ENCODE measurements around the gene PDZK1IP1.

Gene PDZK1IP1

DNA sequence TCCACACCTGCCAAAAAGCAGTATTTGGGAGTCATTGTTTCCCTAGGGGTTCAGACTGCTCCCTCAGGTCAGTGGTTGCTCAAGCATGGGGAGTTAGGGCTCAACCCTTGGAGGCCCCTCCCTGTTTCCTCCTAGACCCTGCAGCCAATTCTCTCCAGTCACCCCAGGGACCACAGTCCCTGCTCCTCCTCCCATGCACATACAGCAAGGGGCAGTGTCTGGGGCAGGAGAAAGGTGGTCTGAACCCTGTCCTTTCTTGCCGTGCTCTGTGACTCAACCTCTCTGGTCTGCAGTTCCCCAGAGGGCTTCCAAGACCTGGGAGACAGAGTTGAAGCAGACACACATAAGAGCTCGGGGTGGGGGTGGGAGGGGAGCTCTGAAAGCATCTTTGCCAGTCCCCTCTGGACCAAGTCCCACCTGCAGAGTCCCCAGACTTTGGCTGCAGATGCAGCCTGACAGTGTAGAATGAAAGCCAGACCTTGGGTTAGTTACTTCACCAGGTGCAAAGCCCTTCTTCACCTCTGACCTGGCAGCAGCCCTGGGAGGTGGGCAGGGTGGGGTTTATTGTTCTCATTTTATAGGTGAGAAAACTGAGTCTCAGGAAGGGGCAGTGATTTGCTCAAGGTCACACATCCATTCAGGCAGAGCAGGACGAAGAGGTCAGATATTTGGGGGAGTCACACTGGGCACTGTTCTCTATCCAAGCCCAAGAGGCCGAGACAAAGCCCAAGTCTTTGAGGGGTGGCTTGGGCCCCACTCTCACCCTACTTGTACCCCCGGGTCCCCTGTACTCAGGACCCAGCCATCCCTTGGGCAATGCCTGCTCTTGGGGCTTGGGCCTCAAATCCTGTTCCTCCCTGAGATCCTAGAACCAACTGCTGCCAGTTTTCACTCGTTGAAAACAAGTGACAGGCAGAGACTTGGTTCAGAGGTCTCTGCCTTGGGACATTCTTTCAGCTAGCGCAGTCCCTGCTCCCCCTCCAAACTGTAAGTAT, 748 bp downstream of the PDZK1IP1 start:
- no peak overlapping the region for H3K27ac ChIP-seq (ENCODE audit: low read depth, low read length)
- H3K9ac ChIP-seq (ENCODE audit: low read length in 5 of 5), result peak overlapping the region in 4 of 5 donors; percentile 2 to 65 (median 40)
- no peaks in the 10 kb centered on the region for H3K36me3 ChIP-seq (ENCODE audit: control insufficient read depth in 5 of 5, insufficient read depth in 5 of 5, low read length in 5 of 5)
- peak overlapping the region in 1 of 5 donors; percentile 28 for H3K4me3 ChIP-seq (ENCODE audit: low read depth in 1 of 5, low read length in 5 of 5)
- peaks cover 4 to 39% (median 25%) of the 10 kb centered on the region in 5 donors for H3K4me1 ChIP-seq (ENCODE audit: control insufficient read depth in 5 of 5, insufficient read depth in 5 of 5, low read length in 5 of 5)
- peaks cover 0 to 1% (median 0%) of the 10 kb centered on the region in 5 donors for H3K27me3 ChIP-seq (ENCODE audit: control insufficient read depth in 5 of 5, insufficient read depth in 4 of 5, low read length in 5 of 5)
- H3K9me3 ChIP-seq (ENCODE audit: control insufficient read depth in 5 of 5, low read length in 5 of 5), result no peaks in the 10 kb centered on the region

DNA sequence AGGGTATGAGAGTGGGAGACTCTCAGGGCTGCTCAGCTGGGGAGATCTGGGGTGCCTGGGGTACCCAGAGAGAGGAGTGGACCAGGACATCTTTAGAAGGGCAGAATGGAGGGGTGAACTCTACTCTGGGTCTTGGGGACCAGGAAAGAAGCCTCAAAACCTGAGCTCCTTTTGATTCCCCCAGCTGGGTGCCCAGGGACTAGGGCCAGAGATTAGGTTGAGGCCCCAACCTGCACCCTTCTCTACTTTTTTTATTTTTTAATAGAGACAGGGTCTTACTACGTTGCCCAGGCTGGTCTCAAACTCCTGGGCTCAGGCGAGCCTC, 1.9 kb downstream of the PDZK1IP1 start:
- Histone ChIP-seq H3K27ac (ENCODE audit: low read depth, low read length) (no peak overlapping the region), H3K4me1 (ENCODE audit: control insufficient read depth in 5 of 5, insufficient read depth in 5 of 5, low read length in 5 of 5) (peaks cover 4 to 36% (median 25%) of the 10 kb centered on the region in 5 donors), H3K27me3 (ENCODE audit: control insufficient read depth in 5 of 5, insufficient read depth in 4 of 5, low read length in 5 of 5) (peaks cover 0 to 9% (median 5%) of the 10 kb centered on the region in 5 donors), H3K36me3 (ENCODE audit: control insufficient read depth in 5 of 5, insufficient read depth in 5 of 5, low read length in 5 of 5) (no peaks in the 10 kb centered on the region), H3K9me3 (ENCODE audit: control insufficient read depth in 5 of 5, low read length in 5 of 5) (no peaks in the 10 kb centered on the region), H3K4me3 (ENCODE audit: low read depth in 1 of 5, low read length in 5 of 5) (no peak overlapping the region), H3K9ac (ENCODE audit: low read length in 5 of 5) (no peak overlapping the region)

DNA sequence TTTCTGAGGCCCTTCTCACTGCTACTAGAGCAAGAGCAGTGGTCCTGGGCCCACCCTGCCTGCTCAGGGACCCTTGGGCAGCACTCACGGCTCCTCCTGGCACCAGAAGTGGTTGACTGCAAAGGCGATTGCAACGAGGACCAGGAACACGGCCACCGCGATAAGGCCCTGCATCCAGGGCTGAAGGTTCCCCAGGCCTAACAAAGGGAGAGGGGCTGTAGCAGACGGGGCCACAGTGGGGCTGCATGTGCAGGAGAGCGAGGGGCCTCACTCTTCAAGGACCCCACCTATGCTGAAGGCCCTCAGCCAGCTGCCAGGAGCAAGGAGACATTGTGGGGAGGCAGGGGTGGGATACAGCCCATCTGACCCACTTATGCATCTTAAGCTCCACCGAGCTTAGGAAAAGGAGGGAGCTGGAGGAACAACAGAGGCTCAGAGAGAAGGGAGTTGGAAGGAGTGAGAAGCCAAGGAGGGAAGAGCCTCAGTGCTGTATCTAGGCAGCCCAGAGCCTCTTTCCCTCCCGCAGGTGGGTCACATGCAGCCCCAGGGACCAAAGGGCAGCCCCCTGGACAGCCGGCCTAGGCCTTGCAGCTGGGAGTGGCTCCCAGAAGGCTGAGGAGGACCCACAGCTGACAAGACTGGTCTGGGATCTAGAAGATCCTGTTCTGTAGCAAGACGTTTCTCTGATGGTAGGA, 2.5 kb downstream of the PDZK1IP1 start:
- Histone ChIP-seq H3K9me3 (ENCODE audit: control insufficient read depth in 5 of 5, low read length in 5 of 5) (no peaks in the 10 kb centered on the region), H3K27me3 (ENCODE audit: control insufficient read depth in 5 of 5, insufficient read depth in 4 of 5, low read length in 5 of 5) (peaks cover 0 to 10% (median 7%) of the 10 kb centered on the region in 5 donors), H3K27ac (ENCODE audit: low read depth, low read length) (no peak overlapping the region), H3K9ac (ENCODE audit: low read length in 5 of 5) (no peak overlapping the region), H3K4me3 (ENCODE audit: low read depth in 1 of 5, low read length in 5 of 5) (no peak overlapping the region), H3K4me1 (ENCODE audit: control insufficient read depth in 5 of 5, insufficient read depth in 5 of 5, low read length in 5 of 5) (peaks cover 4 to 32% (median 25%) of the 10 kb centered on the region in 5 donors), H3K36me3 (ENCODE audit: control insufficient read depth in 5 of 5, insufficient read depth in 5 of 5, low read length in 5 of 5) (no peaks in the 10 kb centered on the region)

DNA sequence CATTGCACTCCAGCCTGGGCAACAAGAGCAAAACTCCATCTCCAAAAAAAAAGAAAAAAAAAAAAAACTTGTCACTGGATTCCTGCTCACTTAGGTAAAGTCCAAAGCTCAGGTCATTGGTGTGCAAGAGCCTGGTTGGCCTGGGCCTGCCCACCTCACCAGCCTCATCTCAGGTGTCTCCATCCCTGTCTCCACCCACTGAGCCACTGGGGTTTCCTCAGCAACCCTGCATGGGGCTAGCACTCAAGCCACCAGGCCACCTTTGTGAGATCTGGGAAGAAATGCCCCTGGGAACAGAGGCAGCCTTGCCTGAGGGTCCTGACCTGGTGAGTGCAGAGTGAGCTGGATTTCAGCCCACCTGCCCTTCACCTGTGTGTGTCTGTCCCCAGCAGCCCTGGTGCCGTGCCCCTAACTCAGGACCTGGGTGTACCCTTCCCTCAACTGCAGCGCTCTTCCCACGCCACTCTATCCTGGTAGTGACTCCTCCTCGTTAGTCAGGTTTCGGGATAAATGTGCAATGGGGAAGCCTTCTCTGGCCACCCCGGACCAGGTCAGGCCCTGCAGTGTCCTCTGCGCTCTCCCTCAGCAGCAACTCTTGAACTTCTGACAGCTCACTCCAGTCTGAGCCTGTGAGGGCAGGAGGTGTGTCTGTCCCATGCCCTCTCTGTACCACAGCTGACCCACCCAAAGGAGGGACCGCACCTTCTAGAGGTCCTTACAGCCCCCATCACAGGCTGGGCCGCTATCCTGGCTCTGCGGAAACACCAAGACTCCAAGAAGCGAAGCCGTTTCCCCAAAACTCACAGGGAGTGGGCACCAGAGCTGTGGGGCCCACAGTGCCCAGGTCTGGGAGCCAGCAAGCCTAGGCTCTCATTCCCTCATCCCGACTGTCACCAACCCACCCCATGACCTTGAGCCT, 3.3 kb downstream of the PDZK1IP1 start:
- no peak overlapping the region for H3K4me3 ChIP-seq (ENCODE audit: low read depth in 1 of 5, low read length in 5 of 5)
- no peaks in the 10 kb centered on the region for H3K36me3 ChIP-seq (ENCODE audit: control insufficient read depth in 5 of 5, insufficient read depth in 5 of 5, low read length in 5 of 5)
- H3K27me3 ChIP-seq (ENCODE audit: control insufficient read depth in 5 of 5, insufficient read depth in 4 of 5, low read length in 5 of 5), result peaks cover under 1 to 18% (median 9%) of the 10 kb centered on the region in 5 donors
- H3K9me3 ChIP-seq (ENCODE audit: control insufficient read depth in 5 of 5, low read length in 5 of 5), result no peaks in the 10 kb centered on the region
- peaks cover 4 to 24% (median 19%) of the 10 kb centered on the region in 5 donors for H3K4me1 ChIP-seq (ENCODE audit: control insufficient read depth in 5 of 5, insufficient read depth in 5 of 5, low read length in 5 of 5)
- H3K9ac ChIP-seq (ENCODE audit: low read length in 5 of 5), result no peak overlapping the region
- H3K27ac ChIP-seq (ENCODE audit: low read depth, low read length), result no peak overlapping the region

DNA sequence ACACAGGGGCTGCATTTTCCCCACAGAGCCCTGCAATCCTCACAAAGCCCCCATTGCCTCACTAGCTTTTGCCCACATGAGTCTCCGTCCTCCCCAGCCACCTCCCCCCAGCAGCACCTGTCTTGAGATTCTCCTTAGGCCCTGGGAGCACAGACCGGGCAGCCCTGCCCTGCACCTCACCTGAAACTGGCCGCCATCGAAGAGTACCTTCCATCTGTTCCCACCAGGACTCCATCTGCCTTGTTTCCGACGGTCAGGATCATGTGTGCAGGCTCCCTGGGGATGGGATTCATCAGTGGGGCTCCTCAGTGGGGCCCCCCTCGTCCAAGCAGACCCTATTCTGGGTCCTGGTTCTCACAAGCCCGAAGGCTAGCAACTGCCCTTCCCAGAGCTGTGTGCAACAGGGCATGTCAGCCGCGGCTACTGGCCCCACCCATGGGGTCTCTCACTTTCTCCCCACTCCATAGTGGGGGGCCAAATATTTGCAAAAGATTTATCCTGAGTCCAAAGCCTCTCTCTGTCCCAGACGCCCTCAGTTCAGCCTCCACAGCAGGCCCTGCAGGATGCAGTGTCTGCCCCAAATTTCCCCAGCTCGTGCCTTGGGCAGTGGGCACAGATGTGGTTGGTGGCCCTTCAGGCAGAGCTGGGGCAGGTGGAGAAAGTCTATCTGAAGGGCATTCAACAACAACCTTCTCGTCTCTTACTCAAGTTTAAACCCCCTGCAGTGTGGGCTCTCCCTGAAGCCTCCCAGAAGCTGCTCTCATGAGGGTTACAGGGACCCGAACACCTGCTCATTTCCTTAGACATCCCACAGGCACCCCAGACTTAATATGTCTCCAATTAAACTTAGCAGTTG, 4.8 kb downstream of the PDZK1IP1 start:
- Histone ChIP-seq H3K27ac (ENCODE audit: low read depth, low read length) (no peak overlapping the region), H3K4me1 (ENCODE audit: control insufficient read depth in 5 of 5, insufficient read depth in 5 of 5, low read length in 5 of 5) (peaks cover 4 to 10% (median 8%) of the 10 kb centered on the region in 5 donors), H3K27me3 (ENCODE audit: control insufficient read depth in 5 of 5, insufficient read depth in 4 of 5, low read length in 5 of 5) (peaks cover 6 to 30% (median 23%) of the 10 kb centered on the region in 5 donors), H3K9me3 (ENCODE audit: control insufficient read depth in 5 of 5, low read length in 5 of 5) (no peaks in the 10 kb centered on the region), H3K4me3 (ENCODE audit: low read depth in 1 of 5, low read length in 5 of 5) (no peak overlapping the region), H3K9ac (ENCODE audit: low read length in 5 of 5) (no peak overlapping the region), H3K36me3 (ENCODE audit: control insufficient read depth in 5 of 5, insufficient read depth in 5 of 5, low read length in 5 of 5) (no peaks in the 10 kb centered on the region)

DNA sequence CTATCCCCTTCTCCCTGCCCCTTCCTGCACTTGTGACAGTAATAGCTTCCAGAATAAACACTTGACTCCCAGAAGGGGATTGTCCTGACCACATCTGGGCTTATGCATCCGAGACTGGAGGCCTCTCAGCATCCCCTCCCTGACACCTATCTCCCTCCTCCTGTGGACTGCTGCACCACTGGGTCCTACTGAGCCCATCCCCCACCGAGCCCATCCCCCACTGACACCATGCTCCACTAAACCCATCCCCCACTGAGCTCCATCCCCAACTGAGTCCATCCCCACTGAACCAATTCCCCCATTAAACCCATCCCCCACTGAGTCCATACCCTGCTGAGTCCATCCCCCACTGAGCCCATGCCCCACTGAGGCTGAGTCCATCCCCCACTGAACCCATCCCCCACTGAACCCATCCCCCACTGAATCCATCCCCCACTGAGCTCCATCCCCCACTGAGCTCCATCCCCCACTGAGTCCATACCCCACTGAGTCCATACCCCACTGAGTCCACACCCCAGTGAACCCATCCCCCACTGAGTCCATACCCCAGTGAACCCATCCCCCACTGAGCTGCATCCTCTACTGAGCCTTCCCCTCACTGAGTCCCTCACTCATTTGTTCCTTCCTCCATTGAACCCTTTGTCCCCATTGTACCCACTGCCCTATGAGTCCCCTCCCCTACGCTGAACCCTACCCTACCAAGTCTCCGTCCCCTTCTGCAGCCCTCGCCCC, 5.6 kb downstream of the PDZK1IP1 start:
- H3K4me3 ChIP-seq (ENCODE audit: low read depth in 1 of 5, low read length in 5 of 5), result no peak overlapping the region
- H3K36me3 ChIP-seq (ENCODE audit: control insufficient read depth in 5 of 5, insufficient read depth in 5 of 5, low read length in 5 of 5), result no peaks in the 10 kb centered on the region
- H3K27ac ChIP-seq (ENCODE audit: low read depth, low read length), result no peak overlapping the region
- peaks cover 6 to 31% (median 24%) of the 10 kb centered on the region in 5 donors for H3K27me3 ChIP-seq (ENCODE audit: control insufficient read depth in 5 of 5, insufficient read depth in 4 of 5, low read length in 5 of 5)
- H3K9ac ChIP-seq (ENCODE audit: low read length in 5 of 5), result no peak overlapping the region
- peaks cover 3 to 11% (median 8%) of the 10 kb centered on the region in 5 donors for H3K4me1 ChIP-seq (ENCODE audit: control insufficient read depth in 5 of 5, insufficient read depth in 5 of 5, low read length in 5 of 5)
- H3K9me3 ChIP-seq (ENCODE audit: control insufficient read depth in 5 of 5, low read length in 5 of 5), result no peaks in the 10 kb centered on the region

DNA sequence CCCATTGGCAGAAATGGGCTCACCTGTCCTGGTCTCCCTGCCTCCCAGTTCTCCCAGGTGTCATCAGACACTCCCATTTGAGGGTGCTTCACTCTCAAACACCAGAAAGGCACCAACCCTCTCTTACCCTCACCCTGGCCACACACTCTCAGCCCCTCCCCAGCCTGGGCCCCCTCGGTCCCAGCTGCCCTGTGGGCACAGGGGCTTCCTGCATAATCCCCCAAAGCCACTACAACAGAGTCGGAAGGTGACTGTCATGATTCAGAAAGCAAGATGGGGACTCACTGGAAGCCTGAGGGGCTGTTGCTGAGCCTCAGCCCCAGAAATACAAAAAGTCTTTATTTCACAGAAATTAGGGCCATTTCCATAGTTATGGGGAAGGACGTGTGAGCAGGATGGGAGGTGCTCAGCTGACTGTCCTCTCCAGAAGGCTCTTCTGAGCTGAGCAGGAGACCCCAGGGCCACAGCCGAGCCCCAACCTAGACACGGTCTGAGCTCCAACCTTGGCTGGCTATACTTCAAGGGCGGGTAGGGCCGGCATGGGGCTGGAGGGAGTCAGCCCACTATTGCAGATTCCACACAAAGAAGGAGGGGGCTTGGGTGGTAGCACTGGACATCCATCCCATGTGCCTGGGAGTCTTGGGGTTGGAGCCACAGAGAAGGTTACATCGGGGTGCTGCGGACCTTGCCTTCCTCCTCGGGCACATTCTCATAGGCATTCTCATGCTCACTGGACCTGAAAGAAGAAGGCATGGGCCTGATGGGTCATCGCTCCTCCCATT, 6.3 kb downstream of the PDZK1IP1 start:
- Histone ChIP-seq H3K4me1 (ENCODE audit: control insufficient read depth in 5 of 5, insufficient read depth in 5 of 5, low read length in 5 of 5) (peaks cover 5 to 14% (median 10%) of the 10 kb centered on the region in 5 donors), H3K9me3 (ENCODE audit: control insufficient read depth in 5 of 5, low read length in 5 of 5) (no peaks in the 10 kb centered on the region), H3K27me3 (ENCODE audit: control insufficient read depth in 5 of 5, insufficient read depth in 4 of 5, low read length in 5 of 5) (peaks cover 6 to 31% (median 24%) of the 10 kb centered on the region in 5 donors), H3K9ac (ENCODE audit: low read length in 5 of 5) (no peak overlapping the region), H3K27ac (ENCODE audit: low read depth, low read length) (no peak overlapping the region), H3K4me3 (ENCODE audit: low read depth in 1 of 5, low read length in 5 of 5) (no peak overlapping the region), H3K36me3 (ENCODE audit: control insufficient read depth in 5 of 5, insufficient read depth in 5 of 5, low read length in 5 of 5) (no peaks in the 10 kb centered on the region)

DNA sequence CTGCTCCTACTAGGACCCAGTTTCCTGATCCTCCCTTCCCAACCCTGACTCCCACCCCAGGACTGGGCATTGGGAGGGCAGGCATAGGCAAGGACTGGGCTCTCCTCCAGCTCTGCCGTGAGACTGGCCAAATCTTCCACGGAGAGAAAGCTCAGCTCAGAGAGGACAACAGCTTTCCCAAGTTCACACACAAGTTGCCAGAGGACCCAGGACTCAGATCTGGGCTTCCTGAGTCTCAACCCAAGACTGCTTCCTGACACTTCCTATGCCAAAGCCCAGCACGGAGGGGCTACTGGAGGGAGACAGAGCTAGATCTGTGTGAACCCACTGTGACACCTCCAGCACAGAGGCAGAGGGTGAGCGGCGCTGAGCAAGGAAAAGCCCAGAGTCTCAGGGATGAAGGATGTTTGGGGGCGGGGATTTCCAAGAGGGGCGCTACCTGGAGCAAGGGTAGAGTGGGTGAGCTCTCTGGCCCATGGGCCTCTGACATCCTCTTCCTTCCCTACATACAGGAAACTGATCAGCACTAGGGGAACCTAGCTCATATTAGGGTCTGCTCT, 7.1 kb downstream of the PDZK1IP1 start:
- Histone ChIP-seq H3K9me3 (ENCODE audit: control insufficient read depth in 5 of 5, low read length in 5 of 5) (no peaks in the 10 kb centered on the region), H3K36me3 (ENCODE audit: control insufficient read depth in 5 of 5, insufficient read depth in 5 of 5, low read length in 5 of 5) (no peaks in the 10 kb centered on the region), H3K4me1 (ENCODE audit: control insufficient read depth in 5 of 5, insufficient read depth in 5 of 5, low read length in 5 of 5) (peaks cover 5 to 14% (median 10%) of the 10 kb centered on the region in 5 donors), H3K27me3 (ENCODE audit: control insufficient read depth in 5 of 5, insufficient read depth in 4 of 5, low read length in 5 of 5) (peaks cover 6 to 31% (median 24%) of the 10 kb centered on the region in 5 donors), H3K27ac (ENCODE audit: low read depth, low read length) (no peak overlapping the region), H3K9ac (ENCODE audit: low read length in 5 of 5) (no peak overlapping the region), H3K4me3 (ENCODE audit: low read depth in 1 of 5, low read length in 5 of 5) (no peak overlapping the region)

Data from subcutaneous abdominal adipose tissue (tissue), 5 donors.